Vagina (tissue), 2 donors: ENCODE data around the gene FAM163B. TPM values are rescaled to one million over a fixed set of nuclear protein-coding genes. Genes with fewer than 3 reads are reported as not detected.

Experiments used
- DNase-seq, 2 donors: peaks; one replicate each; pipeline ENCODE4 v3.0.0-alpha.2; 2017; ENCODE audit errors: extremely low spot score in 2 of 2
- H3K27ac ChIP-seq: fragments of 200-600 bp; sonication (generic); one replicate; pipeline ENCODE4 v1.5.1; 2019
- H3K27me3 ChIP-seq: fragments of 200-600 bp; sonication (generic); one replicate; pipeline ENCODE4 v1.5.1; 2019
- H3K36me3 ChIP-seq, 2 donors: fragments of 200-600 bp; sonication (generic); one replicate each; pipeline ENCODE4 v1.5.1; 2017 to 2019
- H3K4me1 ChIP-seq: fragments of 200-600 bp; sonication (generic); one replicate; pipeline ENCODE4 v1.5.1; 2019
- H3K4me3 ChIP-seq, 2 donors: fragments of 200-600 bp; sonication (generic); 1 replicate in 1 of 2; 2 replicates in 1 of 2; pipeline ENCODE4 v1.5.1; 2016 to 2019
- H3K9me3 ChIP-seq: fragments of 200-600 bp; sonication (generic); one replicate; pipeline ENCODE4 v1.5.1; 2019
- POLR2A ChIP-seq, 2 donors: fragments of 450-650 bp; IDR thresholded peaks; one replicate each; pipeline ENCODE4 v1.6.1; 2017; ENCODE audit warnings: antibody characterized with exemption in 2 of 2, mild to moderate bottlenecking in 2 of 2, moderate library complexity in 2 of 2
- POLR2AphosphoS5 ChIP-seq, 2 donors: sonication (generic); formaldehyde crosslinking; IDR thresholded peaks; one replicate each; pipeline ENCODE4 v1.9.0; 2017; ENCODE audit warnings: antibody characterized with exemption in 2 of 2, mild to moderate bottlenecking in 2 of 2, low read depth in 1 of 2; ENCODE audit not compliant: insufficient read depth in 1 of 2
- intact Hi-C: fragments of 100-400 bp; cut with DNase I; formaldehyde crosslinking; loops from one replicate; pipeline ENCODE4 v1.15.1; 2023
- total RNA-seq: library from RNA; depleted of rRNA; stranded (reverse); fragments of >200 nt; gene quantifications from one replicate; pipeline ENCODE4 v1.2.3, GENCODE V29; 2016
- TF ChIP-seq, protein P1 (sequence below), 3 experiments: fragments of 450-650 bp in 2 of 3; fragments of 200-600 bp in 1 of 3; sonication (generic) in 1 of 3; IDR thresholded peaks; one replicate each; pipeline ENCODE4 v1.5.1; 2017 to 2019; ENCODE audit warnings: antibody characterized with exemption in 3 of 3, mild to moderate bottlenecking in 2 of 3, moderate library complexity in 2 of 3

FAM163B gene
- total RNA-seq, 1 donor from 2014 or later, result not detected

DNA sequence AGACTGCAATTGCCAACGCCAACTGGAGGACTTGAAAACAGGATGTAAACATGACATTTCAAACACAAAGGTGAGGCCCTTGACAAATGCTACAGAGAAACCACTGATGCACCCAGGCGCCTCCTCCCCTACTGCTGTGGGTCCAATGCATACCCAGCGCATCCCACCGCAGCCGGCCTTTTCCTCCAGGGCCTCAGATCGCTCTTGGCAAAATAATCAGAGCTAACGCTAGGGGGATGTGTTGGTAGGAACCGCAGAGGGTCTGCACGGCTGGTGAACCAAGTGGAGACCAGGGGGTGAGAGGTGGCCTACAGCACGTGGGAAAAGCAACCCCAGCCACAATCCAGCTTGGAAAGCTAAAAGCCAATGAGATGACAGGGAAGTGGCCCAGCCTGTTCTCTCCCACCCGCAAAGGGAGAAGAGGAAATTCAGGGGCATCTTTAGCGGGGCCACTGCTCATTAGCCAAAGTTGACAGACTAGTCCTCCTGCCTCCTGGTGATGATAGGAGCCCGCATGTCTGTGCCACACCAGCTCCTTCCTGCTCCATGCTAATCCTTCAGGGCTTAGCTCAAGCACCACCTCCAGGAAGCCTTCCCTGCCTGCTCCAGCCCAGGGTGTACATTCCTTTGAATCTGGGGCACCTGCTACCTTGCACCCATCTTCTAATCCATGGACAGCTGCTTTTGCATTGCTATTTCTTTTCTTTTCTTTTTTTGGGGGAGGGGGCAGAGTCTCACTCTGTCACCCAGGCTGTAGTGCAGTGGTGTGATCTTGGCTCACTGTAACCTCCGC, 5.9 kb downstream of the FAM163B start:
- peaks cover under 1% of the 10 kb centered on the region for H3K9me3 ChIP-seq
- no peak overlapping the region for H3K4me3 ChIP-seq
- H3K27ac ChIP-seq, result no peak overlapping the region
- no peaks in the 10 kb centered on the region for H3K36me3 ChIP-seq
- no peak for DNase-seq
- TF ChIP-seq, protein P1, sequence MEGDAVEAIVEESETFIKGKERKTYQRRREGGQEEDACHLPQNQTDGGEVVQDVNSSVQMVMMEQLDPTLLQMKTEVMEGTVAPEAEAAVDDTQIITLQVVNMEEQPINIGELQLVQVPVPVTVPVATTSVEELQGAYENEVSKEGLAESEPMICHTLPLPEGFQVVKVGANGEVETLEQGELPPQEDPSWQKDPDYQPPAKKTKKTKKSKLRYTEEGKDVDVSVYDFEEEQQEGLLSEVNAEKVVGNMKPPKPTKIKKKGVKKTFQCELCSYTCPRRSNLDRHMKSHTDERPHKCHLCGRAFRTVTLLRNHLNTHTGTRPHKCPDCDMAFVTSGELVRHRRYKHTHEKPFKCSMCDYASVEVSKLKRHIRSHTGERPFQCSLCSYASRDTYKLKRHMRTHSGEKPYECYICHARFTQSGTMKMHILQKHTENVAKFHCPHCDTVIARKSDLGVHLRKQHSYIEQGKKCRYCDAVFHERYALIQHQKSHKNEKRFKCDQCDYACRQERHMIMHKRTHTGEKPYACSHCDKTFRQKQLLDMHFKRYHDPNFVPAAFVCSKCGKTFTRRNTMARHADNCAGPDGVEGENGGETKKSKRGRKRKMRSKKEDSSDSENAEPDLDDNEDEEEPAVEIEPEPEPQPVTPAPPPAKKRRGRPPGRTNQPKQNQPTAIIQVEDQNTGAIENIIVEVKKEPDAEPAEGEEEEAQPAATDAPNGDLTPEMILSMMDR (IDR thresholded peaks at IDR 0.05), result no peak
- TF ChIP-seq POLR2AphosphoS5 (IDR thresholded peaks at IDR 0.05; ENCODE audit: insufficient read depth in 1 of 2, low read depth in 1 of 2) (no peak), POLR2A (IDR thresholded peaks at IDR 0.05) (no peak)
- no peaks in the 10 kb centered on the region for H3K27me3 ChIP-seq
- no peaks in the 10 kb centered on the region for H3K4me1 ChIP-seq
- intact Hi-C loops, result no loop called here

- intact Hi-C loops, result no loop called here
- no peaks in the 10 kb centered on the region for H3K4me1 ChIP-seq
- TF ChIP-seq POLR2AphosphoS5 (IDR thresholded peaks at IDR 0.05; ENCODE audit: insufficient read depth in 1 of 2, low read depth in 1 of 2) (no peak), POLR2A (IDR thresholded peaks at IDR 0.05) (no peak)
- TF ChIP-seq, protein P1 (IDR thresholded peaks at IDR 0.05), result no peak
- no peak overlapping the region for H3K27ac ChIP-seq
- no peak for DNase-seq
- no peaks in the 10 kb centered on the region for H3K27me3 ChIP-seq
- H3K36me3 ChIP-seq, result no peaks in the 10 kb centered on the region
- peaks cover 11% of the 10 kb centered on the region for H3K9me3 ChIP-seq
- H3K4me3 ChIP-seq, result no peak overlapping the region
Observed at GRCh38 chr9:133602277-133602676, 6.9 kb downstream of the FAM163B start.

DNA sequence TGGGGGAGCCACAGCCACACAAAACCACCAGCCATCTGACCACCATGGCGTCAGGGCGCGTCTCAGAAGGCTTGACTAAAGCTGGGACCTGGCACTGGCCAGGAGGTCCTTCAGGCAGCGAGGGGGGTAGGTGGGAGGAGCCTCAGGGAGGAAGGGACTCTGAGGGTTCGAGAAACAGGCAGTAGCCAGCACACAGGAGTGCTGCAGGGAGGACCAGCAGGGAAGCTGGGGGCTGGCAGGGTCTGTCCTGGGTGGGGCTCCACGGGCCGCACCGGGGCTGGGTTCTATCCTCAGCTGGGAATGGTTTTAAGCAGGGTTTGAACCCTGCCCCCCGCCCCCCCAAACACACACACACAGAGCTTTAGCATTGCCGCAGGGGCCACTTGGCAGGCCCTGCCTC, 7.4 kb downstream of the FAM163B start:
- H3K4me1 ChIP-seq, result no peaks in the 10 kb centered on the region
- TF ChIP-seq, protein P1 (IDR thresholded peaks at IDR 0.05), result no peak
- TF ChIP-seq POLR2A (IDR thresholded peaks at IDR 0.05) (no peak), POLR2AphosphoS5 (IDR thresholded peaks at IDR 0.05; ENCODE audit: insufficient read depth in 1 of 2, low read depth in 1 of 2) (no peak)
- H3K27me3 ChIP-seq, result no peaks in the 10 kb centered on the region
- H3K9me3 ChIP-seq, result peaks cover 15% of the 10 kb centered on the region
- no peak for DNase-seq
- no peaks in the 10 kb centered on the region for H3K36me3 ChIP-seq
- H3K27ac ChIP-seq, result no peak overlapping the region
- intact Hi-C loops, result no loop called here
- H3K4me3 ChIP-seq, result no peak overlapping the region

GRCh38 chr9:133600739-133601138, 8.4 kb downstream of the FAM163B start:
- Histone ChIP-seq H3K9me3 (peaks cover 15% of the 10 kb centered on the region), H3K27me3 (no peaks in the 10 kb centered on the region), H3K4me3 (no peak overlapping the region), H3K36me3 (no peaks in the 10 kb centered on the region), H3K27ac (no peak overlapping the region), H3K4me1 (no peaks in the 10 kb centered on the region)
- intact Hi-C loops, result no loop called here
- DNase-seq, result no peak
- no peak for TF ChIP-seq POLR2A (IDR thresholded peaks at IDR 0.05)
- no peak for TF ChIP-seq POLR2AphosphoS5 (IDR thresholded peaks at IDR 0.05; ENCODE audit: insufficient read depth in 1 of 2, low read depth in 1 of 2)
- TF ChIP-seq, protein P1 (IDR thresholded peaks at IDR 0.05), result no peak

DNA sequence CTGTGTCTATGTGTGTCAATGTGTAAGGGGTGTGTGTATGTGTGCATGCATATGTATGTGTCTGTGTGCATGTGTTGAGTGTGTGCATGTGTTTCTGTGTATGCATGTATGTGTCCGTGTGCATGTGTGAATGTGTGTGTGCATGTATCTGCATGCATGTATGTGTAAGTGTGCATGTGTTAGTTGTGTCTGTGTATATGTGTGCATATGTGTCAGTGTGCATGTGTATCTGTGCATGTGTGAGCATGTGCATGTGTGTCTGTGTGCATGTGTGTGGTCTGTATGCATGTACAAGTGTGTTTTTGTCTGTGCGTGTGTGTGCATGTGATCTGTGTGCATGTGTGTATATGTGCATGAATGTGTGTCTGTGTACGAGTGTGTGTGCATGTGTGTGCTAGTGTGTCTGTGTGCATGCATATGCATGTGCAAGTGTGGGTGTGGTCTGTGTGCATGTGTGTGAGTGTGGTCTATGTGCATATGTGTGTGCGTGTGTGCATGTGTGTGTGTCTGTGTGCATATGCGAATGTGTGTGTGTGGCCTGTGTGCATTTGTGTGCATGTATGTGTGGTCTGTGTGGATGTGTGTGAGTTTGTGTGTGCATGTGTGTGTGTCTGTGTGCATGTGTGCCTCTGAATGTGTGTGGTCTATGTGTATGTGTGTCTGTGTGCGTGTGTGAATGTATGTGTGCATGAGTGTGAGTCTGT, 9.6 kb downstream of the FAM163B start:
- Histone ChIP-seq H3K4me1 (no peaks in the 10 kb centered on the region), H3K27ac (no peak overlapping the region), H3K27me3 (no peaks in the 10 kb centered on the region), H3K9me3 (peaks cover 15% of the 10 kb centered on the region), H3K36me3 (no peaks in the 10 kb centered on the region), H3K4me3 (no peak overlapping the region)
- intact Hi-C loops, result no loop called here
- TF ChIP-seq, protein P1 (IDR thresholded peaks at IDR 0.05), result no peak
- TF ChIP-seq POLR2AphosphoS5 (IDR thresholded peaks at IDR 0.05; ENCODE audit: insufficient read depth in 1 of 2, low read depth in 1 of 2) (no peak), POLR2A (IDR thresholded peaks at IDR 0.05) (no peak)
- no peak for DNase-seq
